Adrenal gland (tissue), 5 donors: ENCODE data around the gene EDN2.

Experiments used
- CTCF ChIP-seq, 6 experiments: fragments of 450-650 bp in 4 of 6; fragments of 200-600 bp in 2 of 6; sonication (generic) in 1 of 6; IDR thresholded peaks; 1 replicate in 5 of 6; 2 replicates in 1 of 6; pipeline versions ENCODE4 v1.5.1 to v1.8.0; 2016 to 2021; ENCODE audit warnings: antibody characterized with exemption in 6 of 6, mild to moderate bottlenecking in 2 of 6, moderate library complexity in 1 of 6
- POLR2A ChIP-seq, 2 donors: fragments of 450-650 bp; IDR thresholded peaks; one replicate each; pipeline ENCODE4 v1.6.1; 2017; ENCODE audit warnings: antibody characterized with exemption in 2 of 2, mild to moderate bottlenecking in 2 of 2, moderate library complexity in 1 of 2
- donor health status: DM: no; HTN: no; CAD: no.

GRCh38 chr1:41434306-41434705 lies 50.2 kb downstream of the EDN2 start:
- TF ChIP-seq CTCF (IDR thresholded peaks at IDR 0.05) (no peak), POLR2A (IDR thresholded peaks at IDR 0.05) (no peak)
